K562 (cell line): ENCODE measurements around the gene BRPF1. TPM values are rescaled to one million over a fixed set of nuclear protein-coding genes. Genes with fewer than 3 reads are reported as not detected.

Experiments used
- ATF6 ChIP-seq: sonication (generic); formaldehyde crosslinking; IDR thresholded peaks from 2 replicates; pipeline ENCODE4 v1.4.0; 2020; ENCODE audit warnings: mild to moderate bottlenecking, missing genetic modification reagents
- CBX1 ChIP-seq: sonication (generic); IDR thresholded peaks from 2 replicates; pipeline ENCODE4 v1.6.1; 2016; ENCODE audit warnings: antibody characterized with exemption, low read depth, mild to moderate bottlenecking
- CBX2 ChIP-seq: fragments of 200-600 bp; sonication (generic); IDR thresholded peaks from one replicate; pipeline ENCODE4 v1.6.1; 2012; ENCODE audit warnings: mild to moderate bottlenecking, low read length, inconsistent platforms; ENCODE audit not compliant: insufficient read depth, poor library complexity, severe bottlenecking
- CREB1 ChIP-seq, 2 experiments: sonication (generic) in 1 of 2; formaldehyde crosslinking in 1 of 2; IDR thresholded peaks; 2 replicates each; pipeline versions ENCODE4 v1.6.1 to v1.8.0; 2012 to 2022; ENCODE audit warnings: inconsistent platforms in 1 of 2, mild to moderate bottlenecking in 1 of 2, missing genetic modification reagents in 1 of 2, moderate library complexity in 1 of 2
- FOXA3 ChIP-seq, 2 experiments: fragments of 450-650 bp in 1 of 2; sonication (generic) in 1 of 2; formaldehyde crosslinking; IDR thresholded peaks in 1 of 2; conservative IDR thresholded peaks in 1 of 2; 2 replicates each; pipeline versions ENCODE4 v1.4.0 to v1.8.0; 2020 to 2022; ENCODE audit warnings: mild to moderate bottlenecking in 2 of 2, missing genetic modification reagents in 1 of 2
- HDGF ChIP-seq: fragments of 450-650 bp; IDR thresholded peaks from 2 replicates; pipeline ENCODE4 v1.6.1; 2016
- PHF20 ChIP-seq: fragments of 450-650 bp; IDR thresholded peaks from 2 replicates; pipeline ENCODE4 v1.6.1; 2018; ENCODE audit not compliant: partially characterized antibody
- POLR2A ChIP-seq: fragments of 450-650 bp; conservative IDR thresholded peaks from 2 replicates; pipeline ENCODE4 v1.6.1; 2016
- POLR2AphosphoS5 ChIP-seq: IDR thresholded peaks from 2 replicates; pipeline ENCODE4 v1.6.1; 2011; ENCODE audit warnings: mild to moderate bottlenecking, low read depth, low read length, moderate library complexity; ENCODE audit not compliant: control insufficient read depth, insufficient read depth
- RFX7 ChIP-seq: fragments of 250-450 bp; sonication (Bioruptor Pico); IDR thresholded peaks from 2 replicates; pipeline ENCODE4 v1.5.1; 2021; ENCODE audit warnings: mild to moderate bottlenecking
- TAF1 ChIP-seq: IDR thresholded peaks from 2 replicates; pipeline ENCODE4 v1.6.1; 2011; ENCODE audit warnings: mild to moderate bottlenecking, low read length, moderate library complexity; ENCODE audit not compliant: insufficient read depth, control insufficient read depth, severe bottlenecking; ENCODE audit errors: extremely low read depth
- ZBTB1 ChIP-seq: sonication (generic); formaldehyde crosslinking; IDR thresholded peaks from 2 replicates; pipeline ENCODE4 v1.8.1; 2023; ENCODE audit warnings: missing genetic modification reagents, low read depth, mild to moderate bottlenecking, borderline replicate concordance
- ZBTB40 ChIP-seq, 2 experiments: fragments of 450-650 bp in 1 of 2; sonication (generic) in 1 of 2; formaldehyde crosslinking in 1 of 2; IDR thresholded peaks; 2 replicates each; pipeline versions ENCODE4 v1.7.1 to v1.9.0; 2016 to 2022; ENCODE audit warnings: inconsistent platforms in 1 of 2, mild to moderate bottlenecking in 1 of 2, missing genetic modification reagents in 1 of 2
- ZNF12 ChIP-seq: sonication (generic); formaldehyde crosslinking; IDR thresholded peaks from 2 replicates; pipeline ENCODE4 v1.4.0; 2020; ENCODE audit warnings: mild to moderate bottlenecking, missing genetic modification reagents
- ZNF184 ChIP-seq: sonication (generic); formaldehyde crosslinking; IDR thresholded peaks from 2 replicates; pipeline ENCODE4 v1.5.0; 2020; ENCODE audit warnings: missing genetic modification reagents
- ZNF274 ChIP-seq: IDR thresholded peaks from 2 replicates; pipeline ENCODE4 v1.6.1; 2011; ENCODE audit warnings: low read depth, mild to moderate bottlenecking, low read length, moderate library complexity, borderline replicate concordance
- polyA plus RNA-seq, 8 experiments: library from polyadenylated mRNA; depleted of rRNA in 4 of 8; stranded (reverse) in 5 of 8; unstranded in 3 of 8; fragments of >200 nt; fragmentation: Nextera tagmentation in 2 of 8; fragmentation: Illumina TruSeq in 1 of 8; extraction: Ambion mirVana in 2 of 8; extraction: Trizol in 1 of 8; gene quantifications; 2 replicates each; pipeline versions ENCODE4 v1.2.1 to v1.2.3, GENCODE V29; 2011 to 2014; ENCODE audit warnings: inconsistent platforms in 1 of 8, missing spikeins in 1 of 8
- total RNA-seq, 7 experiments: library from RNA; depleted of rRNA in 6 of 7; stranded (reverse); fragments of >200 nt in 6 of 7; fragmentation: Illumina TruSeq in 2 of 7; extraction: Trizol in 2 of 7; gene quantifications; 2 replicates each; pipeline versions ENCODE4 v1.2.1 to v1.2.3, GENCODE V29; 2011 to 2021; ENCODE audit warnings: low replicate concordance in 1 of 7

Gene BRPF1
- total and polyA plus RNA-seq, 9 of the 15 experiments (the other 6 are each of a cell fraction or from before 2014, with no cell fraction given) = 1.1 to 40.2 (median 23.5) TPM

- TF ChIP-seq CBX2 = no peak
- TF ChIP-seq POLR2AphosphoS5 = peak; percentile 93
- no peak for TF ChIP-seq ZNF184 (CRISPR knock-in tag)
- TF ChIP-seq POLR2A = peak; percentile 93
- TF ChIP-seq ZBTB40 (IDR thresholded peaks at IDR 0.05) = peak; percentile 88
- no peak for TF ChIP-seq ZBTB40 (CRISPR knock-in tag; IDR thresholded peaks at IDR 0.05)
- TF ChIP-seq ZNF274 = no peak
- peak; percentile 97 for TF ChIP-seq TAF1
- 0 out of 2 replicates have a peak, but pooled peaks have one; percentile 35 for TF ChIP-seq ZBTB1 (CRISPR knock-in tag)
- no peak for TF ChIP-seq CBX1
- TF ChIP-seq PHF20 = peak; percentile 55
- peak; percentile 37; the same call in 1 of the 2 replicates for TF ChIP-seq CREB1 (IDR thresholded peaks at IDR 0.05)
- no peak for TF ChIP-seq CREB1 (CRISPR knock-in tag; IDR thresholded peaks at IDR 0.05)
- TF ChIP-seq ATF6 (CRISPR knock-in tag) = 0 out of 2 replicates have a peak, but pooled peaks have one; percentile 25
- 0 out of 4 replicates have a peak, but pooled peaks of 1 of the 2 experiments have one; percentile 24 for TF ChIP-seq FOXA3 (CRISPR knock-in tag; conservative IDR thresholded peaks at IDR 0.05 in 1 of 2, IDR thresholded peaks at IDR 0.05 in 1 of 2)
- TF ChIP-seq HDGF = no peak
- TF ChIP-seq RFX7 (CRISPR knock-in tag) = no peak
- TF ChIP-seq ZNF12 = no peak
These were observed 61.0 kb downstream of the BRPF1 start, which contains the start of the genes ARPC4 and TADA3 (continued) for GRCh38 chr3:9792405-9793160.
